NT2/D1 (cell line): ENCODE data around the gene ARHGAP12.

ENCODE experiments used
- DNase-seq: peaks from one replicate; pipeline ENCODE4 v3.0.0-alpha.2; 2011; ENCODE audit warnings: low read depth, low spot score
- H3K27me3 ChIP-seq: 2 replicates; pipeline ENCODE4 v1.6.0; 2011; ENCODE audit warnings: mild to moderate bottlenecking; ENCODE audit not compliant: insufficient read length, insufficient read depth
- H3K36me3 ChIP-seq: 2 replicates; pipeline ENCODE4 v1.6.1; 2011; ENCODE audit warnings: mild to moderate bottlenecking, low read length, mixed read lengths; ENCODE audit not compliant: insufficient read depth, insufficient read length
- H3K4me1 ChIP-seq: 2 replicates; pipeline ENCODE4 v1.5.1; 2011; ENCODE audit not compliant: insufficient read depth, insufficient read length
- H3K4me3 ChIP-seq: 2 replicates; pipeline ENCODE4 v1.5.1; 2011; ENCODE audit warnings: low read depth; ENCODE audit not compliant: insufficient read length
- H3K9ac ChIP-seq: 2 replicates; pipeline ENCODE4 v1.6.0; 2011; ENCODE audit warnings: low read depth; ENCODE audit not compliant: insufficient read length
- H3K9me3 ChIP-seq: 2 replicates; pipeline ENCODE4 v1.5.1; 2011; ENCODE audit warnings: mild to moderate bottlenecking, low read length; ENCODE audit not compliant: insufficient read depth
- SUZ12 ChIP-seq: IDR thresholded peaks from 2 replicates; pipeline ENCODE4 v1.6.1; 2011; ENCODE audit not compliant: insufficient read length, insufficient read depth; ENCODE audit errors: extremely low read depth
- YY1 ChIP-seq: IDR thresholded peaks from 2 replicates; pipeline ENCODE4 v1.6.1; 2011; ENCODE audit not compliant: insufficient read length, insufficient read depth
- ZNF274 ChIP-seq: IDR thresholded peaks from 2 replicates; pipeline ENCODE4 v1.6.1; 2011; ENCODE audit warnings: mild to moderate bottlenecking, low read depth, low read length

Gene ARHGAP12

GRCh38 chr10:31756101-31756728 is 172.4 kb downstream of the ARHGAP12 start:
- H3K36me3 ChIP-seq, result no peaks in the 10 kb centered on the region
- peaks cover 9% of the 10 kb centered on the region for H3K4me1 ChIP-seq
- TF ChIP-seq SUZ12, result no peak
- no peak for TF ChIP-seq YY1
- no peak for TF ChIP-seq ZNF274
- no peaks in the 10 kb centered on the region for H3K9me3 ChIP-seq
- no peaks in the 10 kb centered on the region for H3K27me3 ChIP-seq
- no peak for DNase-seq
- no peak overlapping the region for H3K9ac ChIP-seq
- H3K4me3 ChIP-seq, result no peak overlapping the region
